Neural progenitor cell (in vitro differentiated cells): ENCODE results near the gene NCS1.

Experiments
- CTCF ChIP-seq: fragments of 200-600 bp; sonication (generic); IDR thresholded peaks from 2 replicates; pipeline ENCODE4 v1.5.1; 2017; ENCODE audit warnings: antibody characterized with exemption, mild to moderate bottlenecking
- EZH2 ChIP-seq: fragments of 200-600 bp; sonication (generic); IDR thresholded peaks from 2 replicates; pipeline ENCODE4 v1.6.1; 2017; ENCODE audit warnings: antibody characterized with exemption, mild to moderate bottlenecking, moderate library complexity
- EZH2phosphoT487 ChIP-seq: fragments of 200-600 bp; sonication (generic); IDR thresholded peaks from 2 replicates; pipeline ENCODE4 v1.6.1; 2017; ENCODE audit warnings: antibody characterized with exemption

- no peak for TF ChIP-seq CTCF
- TF ChIP-seq EZH2 = no peak
- TF ChIP-seq EZH2phosphoT487 = no peak
Measured at GRCh38 chr9:130227833-130228232, 55.6 kb downstream of the NCS1 start.
